Loucy (cell line): ENCODE results near the gene CC2D1B.

Source experiments
- H2AFZ ChIP-seq: fragments of 200-600 bp; sonication (generic); 2 replicates; pipeline ENCODE4 v1.6.0; 2016; ENCODE audit warnings: antibody characterized with exemption, mild to moderate bottlenecking, low read length, moderate library complexity
- H3F3A ChIP-seq: fragments of 200-600 bp; 2 replicates; pipeline ENCODE4 v1.6.0; 2016; ENCODE audit warnings: antibody characterized with exemption, low read depth, mild to moderate bottlenecking
- H3K27me3 ChIP-seq: fragments of 200-600 bp; sonication (generic); 2 replicates; pipeline ENCODE4 v1.6.1; 2014; ENCODE audit warnings: low read length, mild to moderate bottlenecking; ENCODE audit not compliant: insufficient read depth, poor library complexity, severe bottlenecking
- H3K36me3 ChIP-seq: fragments of 200-600 bp; sonication (generic); 2 replicates; pipeline ENCODE4 v1.6.1; 2016; ENCODE audit warnings: low read length; ENCODE audit not compliant: insufficient read depth
- H3K4me1 ChIP-seq: fragments of 200-600 bp; sonication (generic); 2 replicates; pipeline ENCODE4 v1.5.1; 2014; ENCODE audit warnings: low read length, mild to moderate bottlenecking; ENCODE audit not compliant: insufficient read depth, poor library complexity, severe bottlenecking
- H3K4me2 ChIP-seq: fragments of 200-600 bp; sonication (generic); 2 replicates; pipeline ENCODE4 v1.6.0; 2014; ENCODE audit warnings: antibody characterized with exemption, low read length, low read depth, mild to moderate bottlenecking; ENCODE audit not compliant: poor library complexity, severe bottlenecking
- H3K4me3 ChIP-seq: fragments of 200-600 bp; sonication (generic); 2 replicates; pipeline ENCODE4 v1.5.1; 2014; ENCODE audit warnings: low read length, mild to moderate bottlenecking, mixed read lengths; ENCODE audit not compliant: poor library complexity, severe bottlenecking
- H3K79me2 ChIP-seq: fragments of 200-600 bp; sonication (generic); 2 replicates; pipeline ENCODE4 v1.6.1; 2014; ENCODE audit warnings: low read length; ENCODE audit not compliant: insufficient read depth
- H3K9ac ChIP-seq: fragments of 200-600 bp; sonication (generic); 2 replicates; pipeline ENCODE4 v1.6.0; 2014; ENCODE audit warnings: mild to moderate bottlenecking, low read depth, low read length, moderate library complexity; ENCODE audit not compliant: poor library complexity, severe bottlenecking
- H3K9me2 ChIP-seq: fragments of 200-600 bp; sonication (generic); replicated peaks from 2 replicates; pipeline ENCODE4 v1.6.1; 2016; ENCODE audit warnings: low read depth, low read length, mixed read lengths
- H3K9me3 ChIP-seq: fragments of 200-600 bp; sonication (generic); 2 replicates; pipeline ENCODE4 v1.6.1; 2014; ENCODE audit warnings: mild to moderate bottlenecking, antibody characterized with exemption, low read length, low read depth; ENCODE audit not compliant: insufficient read depth
- H4K20me1 ChIP-seq: fragments of 200-600 bp; sonication (generic); 2 replicates; pipeline ENCODE4 v1.6.0; 2014; ENCODE audit warnings: antibody characterized with exemption, low read length, mild to moderate bottlenecking; ENCODE audit not compliant: insufficient read depth, poor library complexity, severe bottlenecking
- EZH2phosphoT487 ChIP-seq: fragments of 200-600 bp; IDR thresholded peaks from 2 replicates; pipeline ENCODE4 v1.6.1; 2018; ENCODE audit warnings: antibody characterized with exemption, mild to moderate bottlenecking, moderate library complexity, borderline replicate concordance
- TF ChIP-seq, protein P1 (sequence below): fragments of 200-600 bp; sonication (generic); conservative IDR thresholded peaks from 2 replicates; pipeline ENCODE4 v1.5.1; 2014; ENCODE audit warnings: mild to moderate bottlenecking, antibody characterized with exemption, low read length

CC2D1B gene

DNA sequence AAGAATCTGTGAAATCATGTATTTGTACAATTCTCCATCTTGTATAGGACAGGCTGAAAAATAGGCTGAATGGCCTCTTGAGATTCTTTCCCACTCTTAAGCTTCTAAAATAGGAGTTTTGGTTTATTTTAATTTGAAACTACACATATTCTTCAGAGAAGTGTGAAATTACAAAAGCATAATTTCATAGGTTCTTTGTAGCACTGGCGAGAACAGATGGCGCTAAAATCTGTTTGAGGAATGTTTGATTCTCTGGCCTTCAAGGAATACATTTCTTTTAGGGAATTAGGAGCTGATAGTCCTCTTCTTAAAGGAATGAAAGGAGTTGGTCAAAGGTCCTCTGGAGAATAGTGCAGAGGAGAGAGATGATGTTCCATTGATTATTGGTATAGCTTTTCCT is 44.9 kb downstream of the CC2D1B start:
- Histone ChIP-seq H3K9me2 (no peaks in the 10 kb centered on the region), H3K4me1 (no peaks in the 10 kb centered on the region), H4K20me1 (no peaks in the 10 kb centered on the region), H3K9ac (no peak overlapping the region), H3K4me3 (no peak overlapping the region), H3F3A (no peaks in the 10 kb centered on the region), H3K27me3 (no peaks in the 10 kb centered on the region), H2AFZ (no peak overlapping the region), H3K4me2 (no peak overlapping the region), H3K9me3 (no peaks in the 10 kb centered on the region), H3K36me3 (no peaks in the 10 kb centered on the region), H3K79me2 (no peaks in the 10 kb centered on the region)
- no peak for TF ChIP-seq EZH2phosphoT487
- TF ChIP-seq, protein P1, sequence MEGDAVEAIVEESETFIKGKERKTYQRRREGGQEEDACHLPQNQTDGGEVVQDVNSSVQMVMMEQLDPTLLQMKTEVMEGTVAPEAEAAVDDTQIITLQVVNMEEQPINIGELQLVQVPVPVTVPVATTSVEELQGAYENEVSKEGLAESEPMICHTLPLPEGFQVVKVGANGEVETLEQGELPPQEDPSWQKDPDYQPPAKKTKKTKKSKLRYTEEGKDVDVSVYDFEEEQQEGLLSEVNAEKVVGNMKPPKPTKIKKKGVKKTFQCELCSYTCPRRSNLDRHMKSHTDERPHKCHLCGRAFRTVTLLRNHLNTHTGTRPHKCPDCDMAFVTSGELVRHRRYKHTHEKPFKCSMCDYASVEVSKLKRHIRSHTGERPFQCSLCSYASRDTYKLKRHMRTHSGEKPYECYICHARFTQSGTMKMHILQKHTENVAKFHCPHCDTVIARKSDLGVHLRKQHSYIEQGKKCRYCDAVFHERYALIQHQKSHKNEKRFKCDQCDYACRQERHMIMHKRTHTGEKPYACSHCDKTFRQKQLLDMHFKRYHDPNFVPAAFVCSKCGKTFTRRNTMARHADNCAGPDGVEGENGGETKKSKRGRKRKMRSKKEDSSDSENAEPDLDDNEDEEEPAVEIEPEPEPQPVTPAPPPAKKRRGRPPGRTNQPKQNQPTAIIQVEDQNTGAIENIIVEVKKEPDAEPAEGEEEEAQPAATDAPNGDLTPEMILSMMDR: no peak

DNA sequence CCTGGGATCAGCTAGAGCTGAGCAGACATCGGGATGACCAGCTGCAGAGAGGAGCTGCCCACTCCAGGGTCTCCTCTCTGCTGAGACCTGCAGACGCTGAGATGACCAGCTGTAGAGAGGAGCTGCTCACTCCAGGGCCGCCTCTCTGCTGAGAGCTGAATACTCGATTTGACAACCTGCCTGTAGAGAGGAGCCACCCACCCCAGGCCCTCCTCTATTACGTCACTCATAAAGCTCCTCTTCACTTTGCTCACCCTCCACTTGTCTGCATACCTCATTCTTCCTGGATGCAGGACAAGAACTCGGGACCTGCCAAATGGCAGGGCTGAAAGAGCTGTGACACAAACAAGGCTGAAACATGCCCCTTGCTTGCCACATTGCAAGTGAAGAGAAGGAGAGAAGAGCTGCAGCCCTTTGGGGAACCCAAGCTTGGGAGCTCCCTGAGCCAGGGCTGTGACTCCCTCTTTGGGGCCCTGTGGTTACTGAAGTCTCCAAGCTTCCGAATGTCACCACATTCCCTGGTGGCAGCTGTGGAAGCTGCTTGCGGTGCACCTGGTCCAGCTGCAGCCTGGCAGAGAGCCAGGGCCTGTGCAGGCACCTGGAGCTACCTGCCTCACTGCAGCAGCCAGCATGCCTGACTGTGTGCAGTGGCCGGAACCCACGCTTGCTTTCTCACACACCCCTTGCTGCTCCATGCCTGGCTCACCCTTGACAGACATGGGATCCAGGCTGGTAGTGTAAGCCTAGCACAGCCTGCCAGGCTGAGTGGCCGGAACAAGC is 59.6 kb downstream of the CC2D1B start:
- no peaks in the 10 kb centered on the region for H3K9me2 ChIP-seq
- H3F3A ChIP-seq: no peaks in the 10 kb centered on the region
- no peaks in the 10 kb centered on the region for H3K79me2 ChIP-seq
- no peak overlapping the region for H3K4me3 ChIP-seq
- no peaks in the 10 kb centered on the region for H3K27me3 ChIP-seq
- H3K36me3 ChIP-seq: no peaks in the 10 kb centered on the region
- no peaks in the 10 kb centered on the region for H4K20me1 ChIP-seq
- no peaks in the 10 kb centered on the region for H3K4me1 ChIP-seq
- no peak for TF ChIP-seq EZH2phosphoT487
- TF ChIP-seq, protein P1: no peak
- H3K9ac ChIP-seq: no peak overlapping the region
- no peak overlapping the region for H2AFZ ChIP-seq
- H3K9me3 ChIP-seq: no peaks in the 10 kb centered on the region
- no peak overlapping the region for H3K4me2 ChIP-seq

DNA sequence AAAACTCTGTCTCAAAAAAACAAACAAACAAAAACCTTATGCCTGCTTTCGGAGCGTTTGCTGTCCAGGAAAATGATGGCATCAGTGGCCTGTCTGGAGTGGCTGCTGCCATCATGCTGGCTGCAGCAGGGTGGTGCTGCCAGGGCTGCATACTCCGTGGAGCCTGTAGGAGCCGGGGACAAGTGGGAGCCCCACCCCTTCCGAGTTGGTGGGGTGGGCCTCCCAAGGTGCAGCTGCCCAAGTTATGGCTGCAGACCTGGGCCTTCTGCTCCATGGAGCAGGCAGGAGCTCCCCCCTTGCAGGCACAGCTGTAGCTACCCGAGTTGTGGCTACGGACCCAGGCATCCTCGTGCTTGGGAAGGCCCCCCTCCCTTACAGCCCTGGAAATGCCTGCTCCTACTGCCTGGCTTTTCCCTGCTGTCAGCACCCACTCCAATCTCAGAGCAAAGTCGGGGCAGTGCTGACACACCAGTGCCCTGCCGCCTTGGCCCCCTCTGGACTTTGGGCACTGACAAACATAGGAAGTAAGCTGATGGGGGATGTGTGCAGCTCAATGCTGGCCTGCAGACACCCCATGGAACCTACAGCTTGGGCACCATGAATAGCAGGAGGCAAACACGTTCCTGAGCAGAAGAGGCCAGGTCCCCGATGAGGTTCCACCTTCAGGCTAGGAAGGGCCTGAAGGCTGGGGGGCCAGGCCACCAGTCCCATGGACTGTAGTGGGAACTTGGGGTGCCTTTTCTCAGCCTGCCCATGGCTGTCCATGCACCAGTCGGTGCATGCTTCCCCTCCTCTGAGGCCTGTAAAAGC is 60.4 kb downstream of the CC2D1B start:
- Histone ChIP-seq H3K27me3 (no peaks in the 10 kb centered on the region), H3K4me3 (no peak overlapping the region), H3K9me2 (no peaks in the 10 kb centered on the region), H3K4me2 (no peak overlapping the region), H3K79me2 (no peaks in the 10 kb centered on the region), H2AFZ (no peak overlapping the region), H3K9me3 (no peaks in the 10 kb centered on the region), H3K36me3 (no peaks in the 10 kb centered on the region), H3K4me1 (no peaks in the 10 kb centered on the region), H3F3A (no peaks in the 10 kb centered on the region), H4K20me1 (no peaks in the 10 kb centered on the region), H3K9ac (no peak overlapping the region)
- TF ChIP-seq, protein P1: no peak
- TF ChIP-seq EZH2phosphoT487: no peak
